OCI-LY1 (cell line): ENCODE results near the gene B4GALT1.

Experiments used
- EZH2 ChIP-seq: fragments of 200-600 bp; sonication (generic), shearing (Covaris generic); IDR thresholded peaks from 2 replicates; pipeline ENCODE4 v1.8.0; 2017; ENCODE audit warnings: borderline replicate concordance, mixed run types, mild to moderate bottlenecking, antibody characterized with exemption, low read length, moderate library complexity, mixed read lengths
- TF ChIP-seq, protein P1 (sequence below): fragments of 200-600 bp; sonication (generic), shearing (Covaris generic); IDR thresholded peaks from 2 replicates; pipeline ENCODE4 v1.5.1; 2017; ENCODE audit warnings: mild to moderate bottlenecking, antibody characterized with exemption, low read length, moderate library complexity, mixed read lengths

DNA sequence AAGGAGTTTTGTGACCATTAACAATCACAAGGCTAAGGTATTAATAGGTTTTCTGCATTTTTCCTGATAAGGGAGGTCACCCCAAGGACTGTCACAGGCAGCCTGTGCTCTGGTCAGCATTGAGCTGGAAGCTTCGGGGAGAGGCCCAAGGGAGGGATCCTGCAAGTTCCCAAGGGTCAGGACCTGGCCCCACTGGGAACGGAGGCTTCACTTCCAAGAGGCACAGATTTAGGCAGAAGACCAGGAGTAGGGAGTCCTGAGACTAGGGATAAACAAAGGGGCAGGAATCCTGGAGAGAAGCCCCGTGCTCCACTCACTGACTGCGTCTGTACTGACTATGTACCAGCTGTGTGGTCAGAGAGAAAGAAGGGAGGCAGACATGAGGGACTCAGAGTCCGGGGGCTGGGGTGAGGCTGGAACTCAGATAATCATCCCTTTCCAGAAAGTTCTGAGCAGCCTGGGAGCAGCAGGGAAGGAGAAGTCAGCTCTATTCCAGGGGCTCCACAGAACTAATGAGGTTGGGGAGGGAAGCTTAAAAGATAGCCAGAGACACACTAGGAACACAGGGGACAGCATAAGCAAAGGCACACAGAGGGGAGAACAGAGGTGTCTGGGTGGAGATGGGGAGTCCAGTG is 37.8 kb downstream of the B4GALT1 start:
- TF ChIP-seq, protein P1, sequence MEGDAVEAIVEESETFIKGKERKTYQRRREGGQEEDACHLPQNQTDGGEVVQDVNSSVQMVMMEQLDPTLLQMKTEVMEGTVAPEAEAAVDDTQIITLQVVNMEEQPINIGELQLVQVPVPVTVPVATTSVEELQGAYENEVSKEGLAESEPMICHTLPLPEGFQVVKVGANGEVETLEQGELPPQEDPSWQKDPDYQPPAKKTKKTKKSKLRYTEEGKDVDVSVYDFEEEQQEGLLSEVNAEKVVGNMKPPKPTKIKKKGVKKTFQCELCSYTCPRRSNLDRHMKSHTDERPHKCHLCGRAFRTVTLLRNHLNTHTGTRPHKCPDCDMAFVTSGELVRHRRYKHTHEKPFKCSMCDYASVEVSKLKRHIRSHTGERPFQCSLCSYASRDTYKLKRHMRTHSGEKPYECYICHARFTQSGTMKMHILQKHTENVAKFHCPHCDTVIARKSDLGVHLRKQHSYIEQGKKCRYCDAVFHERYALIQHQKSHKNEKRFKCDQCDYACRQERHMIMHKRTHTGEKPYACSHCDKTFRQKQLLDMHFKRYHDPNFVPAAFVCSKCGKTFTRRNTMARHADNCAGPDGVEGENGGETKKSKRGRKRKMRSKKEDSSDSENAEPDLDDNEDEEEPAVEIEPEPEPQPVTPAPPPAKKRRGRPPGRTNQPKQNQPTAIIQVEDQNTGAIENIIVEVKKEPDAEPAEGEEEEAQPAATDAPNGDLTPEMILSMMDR, result no peak
- no peak for TF ChIP-seq EZH2
